HG02571 (cell line): ENCODE results near the gene ARHGEF40.

Source experiments
- ATAC-seq: cut with Tn5 transposase; IDR thresholded peaks from one replicate; pipeline ENCODE4 v1.9.1; 2021; ENCODE audit warnings: mild to moderate bottlenecking, moderate library complexity; ENCODE audit not compliant: unreplicated experiment

The ARHGEF40 gene

GRCh38 chr14:21109377-21110138 lies 39.5 kb downstream of the ARHGEF40 start:
- no peak for ATAC-seq

DNA sequence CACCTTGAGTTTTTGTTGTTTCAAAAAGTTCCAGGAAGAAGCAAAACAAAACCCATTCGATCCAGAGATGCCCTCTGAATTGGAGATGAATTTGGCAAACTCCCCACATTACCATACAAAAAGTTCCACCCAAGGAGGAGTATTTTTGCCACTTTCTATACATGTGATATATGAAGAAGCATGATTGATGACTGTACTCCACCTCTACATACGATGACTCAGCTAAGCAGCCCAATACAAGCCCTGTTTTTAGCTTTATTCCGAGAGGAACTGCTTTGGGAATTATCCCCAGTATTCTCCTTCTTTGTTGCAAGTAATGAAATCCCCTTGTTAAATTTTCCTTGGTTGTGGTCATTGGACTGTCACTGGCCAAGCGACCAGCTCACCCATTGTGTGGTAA lies 42.2 kb downstream of the ARHGEF40 start:
- no peak for ATAC-seq

GRCh38 chr14:21113369-21113768 lies 43.3 kb downstream of the ARHGEF40 start:
- ATAC-seq, result no peak

DNA sequence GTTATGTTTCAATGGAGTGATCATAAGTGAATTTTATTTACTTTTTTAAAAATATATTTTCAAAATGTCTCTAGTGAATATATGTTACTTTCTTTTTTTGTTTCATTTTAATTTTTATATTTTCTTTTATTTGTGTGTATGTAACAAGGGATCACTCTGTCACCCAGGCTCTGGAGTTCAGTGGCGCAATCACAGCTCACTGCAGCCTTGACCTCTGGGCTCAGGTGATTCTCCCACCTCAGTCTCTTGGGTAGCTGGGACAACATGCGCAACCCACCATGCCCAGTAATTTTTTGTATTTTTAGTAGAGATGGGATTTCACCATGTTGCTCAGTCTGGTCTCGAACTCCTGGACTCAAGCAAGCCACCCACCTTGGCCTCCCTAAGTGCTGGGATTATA lies 48.8 kb downstream of the ARHGEF40 start:
- no peak for ATAC-seq

DNA sequence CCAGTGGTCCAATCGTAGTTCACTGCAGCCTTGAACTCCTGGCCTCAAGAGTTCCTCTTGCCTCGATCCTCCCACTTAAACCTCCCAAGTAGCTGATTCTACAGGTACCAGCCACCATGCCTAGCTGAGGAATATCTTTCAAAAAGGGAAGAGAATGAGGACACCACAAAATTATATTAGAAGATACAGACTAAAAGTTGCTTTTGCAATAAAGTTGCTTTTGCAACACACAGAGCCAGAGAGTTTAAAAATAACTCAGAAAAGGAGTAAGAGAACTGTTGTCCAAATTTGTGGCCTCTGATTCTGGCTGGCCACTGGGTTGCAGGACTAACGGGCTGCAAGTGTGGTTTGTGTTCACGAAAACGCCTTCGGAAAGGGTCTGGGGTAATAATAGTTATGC lies 50.6 kb downstream of the ARHGEF40 start:
- no peak for ATAC-seq

DNA sequence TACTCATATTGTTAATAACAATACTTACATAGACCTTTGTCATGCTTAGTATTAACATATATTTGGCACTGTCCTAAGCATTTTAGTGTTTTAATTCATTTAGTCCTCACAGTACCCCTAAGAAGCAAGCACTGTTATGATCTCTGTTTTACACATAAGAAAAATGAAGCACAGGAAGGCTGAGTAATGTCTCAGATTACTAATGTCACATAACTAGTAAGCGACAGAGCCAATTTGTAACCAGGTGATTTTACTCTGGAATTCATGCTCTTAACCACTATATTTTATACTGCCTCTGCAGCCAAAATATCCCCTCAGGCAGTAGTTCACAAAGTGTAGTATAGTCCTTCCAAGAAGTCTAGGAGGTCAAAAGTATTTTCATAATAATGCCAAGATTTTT lies 51.0 kb downstream of the ARHGEF40 start:
- no peak for ATAC-seq

DNA sequence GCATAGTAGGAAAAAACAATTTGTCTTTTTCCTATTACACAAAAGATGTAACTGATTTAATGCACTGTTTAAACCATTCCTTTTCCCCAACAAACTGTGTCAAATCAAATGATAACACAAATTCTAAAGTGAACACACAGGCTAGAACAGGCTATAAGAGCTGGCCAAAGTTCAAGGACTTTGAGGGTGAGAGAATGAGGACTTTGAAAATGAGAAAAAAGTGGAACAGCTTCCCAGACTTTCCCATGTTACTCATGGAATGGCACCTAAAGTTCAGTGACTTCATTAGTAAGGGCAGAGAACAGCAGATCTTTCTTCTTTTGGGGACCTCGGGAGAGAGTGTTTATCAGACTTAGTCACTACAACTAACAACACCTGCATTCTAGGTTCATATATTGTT lies 53.3 kb downstream of the ARHGEF40 start:
- ATAC-seq, result no peak

GRCh38 chr14:21133901-21134300 lies 63.8 kb downstream of the ARHGEF40 start:
- no peak for ATAC-seq

- ATAC-seq, result no peak
Observed at GRCh38 chr14:21136024-21136423, 65.9 kb downstream of the ARHGEF40 start.
